Activated naive CD4-positive, alpha-beta T cell treated with anti-CD3 and anti-CD28 coated beads, Interleukin-2, amount 50 U/mL, for 24 hours (primary cell): ENCODE results near the gene WDR70.
"Not testable (repeated sequence)": the region's sequence is repeated elsewhere in the genome, so short reads cannot be mapped to it uniquely, and the experiment has no call there.

ENCODE experiments used
- H3K27ac Mint-ChIP-seq: one replicate; pipeline ENCODE4 v1.8.0; 2021; ENCODE audit warnings: mild to moderate bottlenecking, mixed read lengths
- H3K27me3 Mint-ChIP-seq: one replicate; pipeline ENCODE4 v1.8.0; 2021; ENCODE audit warnings: mixed read lengths
- H3K36me3 Mint-ChIP-seq: one replicate; pipeline ENCODE4 v1.8.0; 2021; ENCODE audit warnings: mixed read lengths
- H3K4me1 Mint-ChIP-seq: one replicate; pipeline ENCODE4 v1.8.0; 2021; ENCODE audit warnings: mixed read lengths
- H3K4me3 Mint-ChIP-seq: one replicate; pipeline ENCODE4 v1.8.0; 2021; ENCODE audit warnings: mild to moderate bottlenecking, mixed read lengths
- H3K9me3 Mint-ChIP-seq: one replicate; pipeline ENCODE4 v1.8.0; 2021; ENCODE audit warnings: mixed read lengths

Gene WDR70

GRCh38 chr5:37615184-37615583, 236.1 kb downstream of the WDR70 start:
- Mint-ChIP-seq H3K4me1 (no peaks in the 10 kb centered on the region), H3K4me3 (no peak overlapping the region), H3K27me3 (no peaks in the 10 kb centered on the region), H3K27ac (no peak overlapping the region), H3K36me3 (peaks cover 36% of the 10 kb centered on the region), H3K9me3 (peaks cover 3% of the 10 kb centered on the region)

GRCh38 chr5:37619353-37619752, 240.2 kb downstream of the WDR70 start:
- no peaks in the 10 kb centered on the region for H3K27me3 Mint-ChIP-seq
- peaks cover 41% of the 10 kb centered on the region for H3K36me3 Mint-ChIP-seq
- peaks cover 8% of the 10 kb centered on the region for H3K9me3 Mint-ChIP-seq
- no peak overlapping the region for H3K27ac Mint-ChIP-seq
- no peaks in the 10 kb centered on the region for H3K4me1 Mint-ChIP-seq
- no peak overlapping the region for H3K4me3 Mint-ChIP-seq

- H3K9me3 Mint-ChIP-seq = peaks cover 31% of the 10 kb centered on the region
- H3K27me3 Mint-ChIP-seq, H3K27ac Mint-ChIP-seq, H3K4me1 Mint-ChIP-seq, H3K4me3 Mint-ChIP-seq: not testable (repeated sequence)
- H3K36me3 Mint-ChIP-seq = peaks cover 48% of the 10 kb centered on the region
These were observed 243.2 kb downstream of the WDR70 start for GRCh38 chr5:37622354-37622753.

GRCh38 chr5:37626266-37626665, 247.1 kb downstream of the WDR70 start:
- no peak overlapping the region for H3K27ac Mint-ChIP-seq
- no peaks in the 10 kb centered on the region for H3K4me1 Mint-ChIP-seq
- H3K36me3 Mint-ChIP-seq = peaks cover 58% of the 10 kb centered on the region
- peaks cover 49% of the 10 kb centered on the region for H3K9me3 Mint-ChIP-seq
- H3K4me3 Mint-ChIP-seq = no peak overlapping the region
- H3K27me3 Mint-ChIP-seq = no peaks in the 10 kb centered on the region

GRCh38 chr5:37628876-37629275, 249.8 kb downstream of the WDR70 start:
- peaks cover 49% of the 10 kb centered on the region for H3K9me3 Mint-ChIP-seq
- no peaks in the 10 kb centered on the region for H3K27me3 Mint-ChIP-seq
- no peak overlapping the region for H3K27ac Mint-ChIP-seq
- H3K4me1 Mint-ChIP-seq = no peaks in the 10 kb centered on the region
- peaks cover 58% of the 10 kb centered on the region for H3K36me3 Mint-ChIP-seq
- no peak overlapping the region for H3K4me3 Mint-ChIP-seq

GRCh38 chr5:37631939-37632338, 252.8 kb downstream of the WDR70 start:
- Mint-ChIP-seq H3K9me3 (peaks cover 31% of the 10 kb centered on the region), H3K27me3 (no peaks in the 10 kb centered on the region), H3K27ac (no peak overlapping the region), H3K4me3 (no peak overlapping the region), H3K36me3 (peaks cover 50% of the 10 kb centered on the region), H3K4me1 (no peaks in the 10 kb centered on the region)

- H3K27me3 Mint-ChIP-seq = no peaks in the 10 kb centered on the region
- no peak overlapping the region for H3K4me3 Mint-ChIP-seq
- peaks cover 30% of the 10 kb centered on the region for H3K36me3 Mint-ChIP-seq
These were observed 258.2 kb downstream of the WDR70 start for GRCh38 chr5:37637165-37637845.

GRCh38 chr5:37638897-37639296, 259.8 kb downstream of the WDR70 start:
- Mint-ChIP-seq H3K27ac (no peak overlapping the region), H3K27me3 (no peaks in the 10 kb centered on the region), H3K36me3 (peaks cover 33% of the 10 kb centered on the region), H3K9me3 (peaks cover 5% of the 10 kb centered on the region), H3K4me3 (no peak overlapping the region), H3K4me1 (peaks cover 4% of the 10 kb centered on the region)

More at GRCh38 chr5:37637165-37637845, 258.2 kb downstream of the WDR70 start:
- no peaks in the 10 kb centered on the region for H3K4me1 Mint-ChIP-seq
- H3K9me3 Mint-ChIP-seq = no peaks in the 10 kb centered on the region
- H3K27ac Mint-ChIP-seq = no peak overlapping the region

GRCh38 chr5:37640088-37640487, 261.0 kb downstream of the WDR70 start:
- Mint-ChIP-seq H3K27me3 (no peaks in the 10 kb centered on the region), H3K9me3 (peaks cover 16% of the 10 kb centered on the region), H3K36me3 (peaks cover 37% of the 10 kb centered on the region), H3K27ac (no peak overlapping the region), H3K4me1 (peaks cover 4% of the 10 kb centered on the region), H3K4me3 (no peak overlapping the region)

- Mint-ChIP-seq H3K9me3 (peaks cover 28% of the 10 kb centered on the region), H3K4me3 (no peak overlapping the region), H3K27ac (no peak overlapping the region), H3K27me3 (no peaks in the 10 kb centered on the region), H3K4me1 (peaks cover 4% of the 10 kb centered on the region), H3K36me3 (peaks cover 42% of the 10 kb centered on the region)
These were observed 262.8 kb downstream of the WDR70 start for GRCh38 chr5:37641933-37642332.

GRCh38 chr5:37645707-37646106, 266.6 kb downstream of the WDR70 start:
- peaks cover 59% of the 10 kb centered on the region for H3K36me3 Mint-ChIP-seq
- H3K9me3 Mint-ChIP-seq = peaks cover 47% of the 10 kb centered on the region
- H3K27ac Mint-ChIP-seq = no peak overlapping the region
- H3K27me3 Mint-ChIP-seq = no peaks in the 10 kb centered on the region
- peaks cover 4% of the 10 kb centered on the region for H3K4me1 Mint-ChIP-seq
- no peak overlapping the region for H3K4me3 Mint-ChIP-seq

GRCh38 chr5:37654566-37654965, 275.4 kb downstream of the WDR70 start:
- not testable (repeated sequence) for H3K27ac Mint-ChIP-seq

GRCh38 chr5:37657046-37657445, 277.9 kb downstream of the WDR70 start:
- peaks cover 10% of the 10 kb centered on the region for H3K4me1 Mint-ChIP-seq
- H3K4me3 Mint-ChIP-seq = no peak overlapping the region
- H3K9me3 Mint-ChIP-seq = peaks cover 16% of the 10 kb centered on the region
- peaks cover 34% of the 10 kb centered on the region for H3K36me3 Mint-ChIP-seq
- H3K27ac Mint-ChIP-seq = no peak overlapping the region
- H3K27me3 Mint-ChIP-seq = no peaks in the 10 kb centered on the region

More at GRCh38 chr5:37654566-37654965, 275.4 kb downstream of the WDR70 start:
- H3K4me1 Mint-ChIP-seq, H3K27me3 Mint-ChIP-seq, H3K4me3 Mint-ChIP-seq: not testable (repeated sequence)
- Mint-ChIP-seq H3K36me3 (peaks cover 43% of the 10 kb centered on the region), H3K9me3 (peaks cover 22% of the 10 kb centered on the region)

GRCh38 chr5:37658440-37658839, 279.3 kb downstream of the WDR70 start:
- Mint-ChIP-seq H3K27ac (no peak overlapping the region), H3K36me3 (peaks cover 31% of the 10 kb centered on the region), H3K9me3 (peaks cover 16% of the 10 kb centered on the region), H3K4me1 (peaks cover 12% of the 10 kb centered on the region), H3K4me3 (no peak overlapping the region), H3K27me3 (no peaks in the 10 kb centered on the region)

- H3K9me3 Mint-ChIP-seq = peaks cover 5% of the 10 kb centered on the region
- H3K4me3 Mint-ChIP-seq = no peak overlapping the region
- no peaks in the 10 kb centered on the region for H3K27me3 Mint-ChIP-seq
- peaks cover 19% of the 10 kb centered on the region for H3K4me1 Mint-ChIP-seq
- H3K36me3 Mint-ChIP-seq = peaks cover 29% of the 10 kb centered on the region
- H3K27ac Mint-ChIP-seq = no peak overlapping the region
These were observed 281.2 kb downstream of the WDR70 start for GRCh38 chr5:37660319-37660718.

GRCh38 chr5:37661227-37661920, 282.3 kb downstream of the WDR70 start:
- no peaks in the 10 kb centered on the region for H3K9me3 Mint-ChIP-seq
- no peaks in the 10 kb centered on the region for H3K27me3 Mint-ChIP-seq
- H3K4me3 Mint-ChIP-seq = no peak overlapping the region
- H3K27ac Mint-ChIP-seq = no peak overlapping the region
- H3K4me1 Mint-ChIP-seq = peaks cover 17% of the 10 kb centered on the region
- peaks cover 26% of the 10 kb centered on the region for H3K36me3 Mint-ChIP-seq
